Urothelium cell line (cell line): ENCODE results near the gene COMMD1.
"Not testable (repeated sequence)": the region's sequence is repeated elsewhere in the genome, so short reads cannot be mapped to it uniquely, and the experiment has no call there.

Experiments used
- DNase-seq: peaks from one replicate; pipeline ENCODE4 v3.0.0; 2011; ENCODE audit warnings: low spot score, mixed read lengths
- FAIRE-seq: peaks from 2 replicates; lab custom pipeline; 2011; peaks lifted over from hg19 to GRCh38; lab: Jason Lieb, UNC

Gene COMMD1

GRCh38 chr2:61962095-61962984 is 56.9 kb downstream of the COMMD1 start:
- FAIRE-seq, result peak; percentile 35
- DNase-seq, result no peak

DNA sequence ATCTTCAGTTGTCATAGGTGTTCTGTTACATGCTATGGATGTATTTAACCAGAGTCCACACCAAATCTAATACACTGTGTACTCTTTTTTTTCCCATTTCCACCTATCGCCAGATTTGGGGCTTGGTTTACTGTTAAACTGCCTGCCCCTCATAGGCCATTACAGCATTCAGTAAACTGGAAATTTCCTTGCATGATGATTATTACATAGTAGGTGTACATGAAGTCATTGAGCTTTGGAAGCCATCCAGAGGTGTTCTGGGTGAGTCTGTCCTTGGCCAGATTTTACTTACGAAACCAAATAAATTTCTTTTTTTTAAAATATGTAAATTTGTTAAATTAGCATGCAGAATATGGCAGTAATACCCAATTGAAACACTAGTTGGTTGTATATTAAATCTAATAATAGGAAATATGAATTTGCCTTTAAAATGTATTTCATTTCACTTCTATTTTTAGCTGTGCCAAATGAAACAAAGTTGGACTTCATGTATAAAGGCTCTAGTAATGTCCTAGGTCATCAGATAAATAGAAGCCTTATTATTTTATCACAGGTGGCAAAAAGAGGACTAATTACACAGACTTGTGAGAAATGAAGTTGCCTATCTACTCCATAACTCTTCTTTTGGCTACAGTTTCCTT is 60.7 kb downstream of the COMMD1 start:
- no peak for FAIRE-seq
- DNase-seq, result no peak

DNA sequence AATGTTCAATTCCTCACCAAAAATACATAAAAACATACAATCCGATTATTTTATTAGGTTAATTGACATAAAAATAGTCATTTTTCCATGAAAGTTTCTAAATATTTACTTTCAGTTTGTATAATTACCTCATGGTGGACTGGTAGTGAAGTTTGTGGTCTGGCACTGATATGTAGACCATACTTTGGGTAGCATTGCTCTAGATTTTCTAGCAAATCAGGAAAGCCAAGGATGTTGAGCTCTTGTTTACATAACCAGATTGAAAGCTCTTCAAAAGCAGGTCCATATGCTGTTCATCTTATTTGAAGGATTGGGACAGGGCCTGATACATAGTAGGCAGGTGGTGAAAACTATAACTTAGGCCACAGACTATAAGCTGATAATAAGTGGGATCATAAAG is 61.8 kb downstream of the COMMD1 start:
- no peak for DNase-seq
- FAIRE-seq, result no peak

GRCh38 chr2:61969376-61969775 is 63.9 kb downstream of the COMMD1 start:
- DNase-seq (no peak), FAIRE-seq (no peak)

- FAIRE-seq (no peak), DNase-seq (no peak)
Observed at GRCh38 chr2:61970807-61971556, 65.5 kb downstream of the COMMD1 start.

DNA sequence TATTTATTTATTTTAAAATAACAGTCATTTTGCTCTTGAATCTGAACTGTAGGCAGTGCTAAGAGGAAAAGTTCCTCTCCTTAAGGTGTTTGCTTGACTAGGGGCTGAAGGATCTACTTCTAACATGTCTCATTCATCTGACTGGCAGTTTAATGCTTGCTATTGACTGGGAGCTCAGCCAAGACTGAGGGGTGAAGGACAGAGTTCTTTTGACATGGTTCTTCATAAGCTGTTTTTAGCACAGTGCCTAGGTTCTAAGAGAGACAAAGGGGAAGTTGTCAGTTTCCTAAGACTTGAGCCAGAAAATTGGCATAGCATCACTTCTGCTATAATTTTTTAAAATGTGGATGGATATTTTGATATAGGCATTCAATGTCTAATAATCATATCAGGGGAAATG is 73.0 kb downstream of the COMMD1 start:
- FAIRE-seq, result no peak
- DNase-seq, result no peak

GRCh38 chr2:61980758-61981157 is 75.3 kb downstream of the COMMD1 start:
- no peak for DNase-seq
- no peak for FAIRE-seq

DNA sequence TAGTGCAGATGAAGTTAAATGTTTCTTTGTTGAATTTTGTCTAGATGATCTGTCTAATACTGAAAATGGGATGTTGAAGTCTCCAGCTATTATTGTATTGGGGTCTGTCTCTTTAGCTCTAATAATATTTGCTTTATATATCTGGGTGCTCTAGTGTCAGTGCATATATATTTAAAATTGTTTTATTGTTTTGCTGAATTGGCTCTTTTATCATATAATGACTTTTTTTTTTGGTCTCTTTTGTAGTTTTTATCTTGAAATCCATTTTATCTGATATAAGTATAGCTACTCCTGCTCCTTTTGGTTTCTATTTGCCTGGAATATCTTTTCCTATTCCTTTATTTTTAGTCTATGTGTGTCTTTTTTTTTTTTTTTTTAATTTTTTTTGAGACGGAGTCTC is 79.2 kb downstream of the COMMD1 start:
- no peak for FAIRE-seq
- DNase-seq, result no peak

DNA sequence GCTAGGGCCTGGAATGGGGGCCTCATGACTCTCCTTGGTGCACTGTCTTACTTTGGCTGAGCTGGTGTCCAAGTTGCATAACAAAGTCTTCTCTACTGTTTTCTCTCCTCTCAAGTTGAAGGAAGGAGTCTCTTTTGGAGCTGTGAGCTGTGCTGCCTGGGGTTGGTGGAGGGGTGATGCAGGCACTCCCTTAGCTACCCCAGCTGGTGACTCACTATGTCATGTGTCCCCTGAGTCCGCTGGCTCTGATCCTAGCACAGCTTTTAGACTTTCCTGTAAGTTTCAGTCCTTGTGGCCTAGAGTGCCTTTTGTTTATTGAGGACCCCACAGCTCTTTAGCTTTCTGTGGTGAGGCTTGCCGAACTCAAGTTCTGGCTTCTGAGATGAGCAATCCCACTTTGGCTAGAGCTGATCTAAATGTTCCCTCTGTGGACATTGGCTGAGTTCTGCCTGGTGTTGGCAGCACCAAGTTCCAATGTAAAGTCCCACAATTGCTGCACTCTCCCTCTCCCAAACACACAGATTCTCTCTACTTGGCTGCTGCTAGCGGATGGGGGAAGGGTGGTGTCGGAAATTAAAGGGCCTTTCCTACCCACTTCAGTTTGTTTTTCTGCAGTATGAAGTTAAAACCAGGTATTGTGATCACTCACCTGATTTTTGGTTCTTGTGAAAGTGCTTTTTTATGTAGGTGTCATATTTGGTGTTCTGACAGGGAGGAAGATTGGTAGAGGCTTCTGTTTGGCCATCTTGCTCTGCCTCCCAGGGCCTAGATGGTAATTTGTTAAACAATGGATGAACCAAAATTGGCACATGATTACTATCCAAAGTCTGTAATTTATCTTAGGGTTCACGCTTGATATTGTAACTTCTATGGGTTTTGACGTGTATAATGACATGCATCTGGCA is 83.2 kb downstream of the COMMD1 start:
- DNase-seq, result peak; percentile 15
- FAIRE-seq, result no peak

DNA sequence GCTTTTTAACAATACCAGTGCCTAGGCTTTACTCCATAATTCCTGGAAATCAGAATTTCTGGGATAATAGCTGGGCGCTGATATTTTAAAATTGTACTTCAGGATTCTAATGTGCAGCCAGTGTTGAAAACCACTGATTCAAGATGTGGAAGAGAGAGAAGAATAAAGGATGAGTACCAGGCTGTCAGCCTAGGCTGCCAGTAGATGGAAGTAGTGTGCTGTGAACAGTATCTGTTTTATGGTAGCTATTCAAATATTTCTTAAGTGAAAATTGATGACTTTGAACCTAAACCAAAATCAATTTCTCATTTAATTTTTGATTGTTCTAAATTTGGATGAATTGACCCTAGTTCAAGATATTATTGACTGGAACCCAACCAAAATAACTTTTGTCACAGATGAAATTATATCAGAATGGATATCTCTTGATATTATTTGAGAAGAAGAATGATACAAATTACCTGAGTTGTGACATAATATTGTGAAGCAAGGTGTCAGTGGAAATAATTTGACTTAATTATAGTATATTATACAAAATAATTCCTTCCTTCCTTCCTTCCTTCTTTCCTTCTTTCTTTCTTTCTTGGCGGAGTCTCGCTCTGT is 88.0 kb downstream of the COMMD1 start:
- DNase-seq (peak; percentile 38), FAIRE-seq (no peak)

DNA sequence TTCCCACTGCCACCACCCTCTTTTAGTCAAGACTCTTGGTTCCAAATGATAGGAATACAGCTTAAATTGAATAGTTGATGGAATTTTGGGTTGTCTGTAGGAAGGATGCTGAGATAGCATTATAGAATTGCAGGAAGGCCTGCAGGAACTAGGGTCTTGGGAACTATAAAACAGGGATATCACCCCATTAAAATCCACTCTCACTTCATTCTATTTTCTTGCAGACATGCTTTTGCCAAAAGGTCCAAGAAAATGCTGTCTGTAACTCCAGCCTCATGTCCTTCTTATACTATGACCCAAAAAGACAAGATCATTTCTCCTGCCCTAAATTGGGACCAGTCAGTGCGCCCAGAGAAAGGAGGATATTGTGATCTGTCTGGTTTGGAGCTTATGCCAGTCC is 89.1 kb downstream of the COMMD1 start:
- DNase-seq (no peak), FAIRE-seq (no peak)

GRCh38 chr2:61995065-61995464 is 89.6 kb downstream of the COMMD1 start:
- DNase-seq, result no peak
- no peak for FAIRE-seq

GRCh38 chr2:61995515-61995914 is 90.0 kb downstream of the COMMD1 start:
- FAIRE-seq, result no peak

DNA sequence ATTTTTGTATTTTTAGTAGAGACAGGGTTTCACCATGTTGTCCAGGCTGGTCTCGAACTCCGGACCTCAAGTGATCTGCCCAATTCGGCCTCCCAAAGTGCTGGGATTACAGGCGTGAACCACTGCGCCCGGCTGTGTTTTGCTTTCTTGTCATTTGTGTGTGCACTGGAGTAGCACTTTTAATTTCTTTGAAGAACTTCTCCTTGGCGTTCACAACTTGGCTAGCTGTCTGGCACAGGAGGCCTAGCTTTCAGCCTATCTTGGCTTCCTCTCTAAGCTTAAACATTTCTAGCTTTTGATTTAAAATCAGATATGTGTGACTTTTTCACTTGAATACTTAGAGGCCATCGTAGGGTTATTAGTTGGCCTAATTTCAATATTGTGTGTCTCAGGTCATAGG is 93.0 kb downstream of the COMMD1 start:
- FAIRE-seq, result no peak
- DNase-seq, result no peak

More at GRCh38 chr2:61995515-61995914, 90.0 kb downstream of the COMMD1 start:
- DNase-seq, result no peak

DNA sequence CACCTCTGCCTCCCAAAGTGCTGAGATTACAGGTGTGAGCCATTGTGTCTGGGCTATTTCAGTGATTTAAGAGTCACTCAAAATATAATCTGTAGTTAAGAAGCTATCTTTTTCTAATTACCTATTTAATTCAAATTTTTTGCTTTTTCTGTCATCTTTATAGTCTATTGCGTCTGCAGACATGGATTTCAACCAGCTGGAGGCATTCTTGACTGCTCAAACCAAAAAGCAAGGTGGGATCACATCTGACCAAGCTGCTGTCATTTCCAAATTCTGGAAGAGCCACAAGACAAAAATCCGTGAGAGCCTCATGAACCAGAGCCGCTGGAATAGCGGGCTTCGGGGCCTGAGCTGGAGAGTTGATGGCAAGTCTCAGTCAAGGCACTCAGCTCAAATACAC is 95.1 kb downstream of the COMMD1 start:
- FAIRE-seq (no peak), DNase-seq (no peak)

DNA sequence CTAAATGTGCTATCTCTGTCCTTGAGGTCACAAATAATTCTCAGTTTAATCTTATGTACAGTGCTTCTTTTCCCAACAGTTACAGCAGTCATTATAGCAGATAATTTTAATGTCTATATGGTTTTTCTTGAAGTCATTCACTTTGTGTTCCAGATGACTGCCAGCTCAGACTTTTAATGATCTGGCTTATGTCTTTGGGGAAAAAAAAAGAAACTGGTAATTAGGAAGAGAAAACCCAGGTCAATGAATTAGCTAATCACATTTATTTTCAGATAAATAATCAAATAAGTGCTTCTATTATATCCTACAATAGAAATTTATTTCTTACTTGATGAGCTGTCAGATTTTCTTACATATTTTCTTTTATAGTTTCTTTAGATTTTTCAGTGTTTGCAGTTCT is 96.0 kb downstream of the COMMD1 start:
- FAIRE-seq (no peak), DNase-seq (no peak)

DNA sequence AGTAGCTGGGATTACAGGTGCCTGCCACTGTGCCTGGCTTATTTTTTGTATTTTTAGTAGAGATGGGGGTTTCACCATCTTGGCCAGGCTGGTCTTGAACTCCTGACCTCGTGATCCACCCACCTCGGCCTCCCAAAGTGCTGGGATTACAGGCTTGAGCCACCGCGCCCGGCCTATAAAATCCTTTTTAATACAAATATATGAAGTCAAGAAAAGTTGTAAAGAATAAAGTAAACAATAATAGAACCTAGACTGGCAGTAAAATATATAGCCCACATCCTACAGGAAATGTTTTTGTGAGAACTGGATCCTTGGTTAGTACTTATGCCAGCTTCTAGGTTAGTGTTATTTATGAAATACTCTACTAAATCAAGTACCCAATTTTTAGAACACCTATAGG is 99.0 kb downstream of the COMMD1 start:
- FAIRE-seq, DNase-seq: not testable (repeated sequence)

- FAIRE-seq (no peak), DNase-seq (no peak)
Observed at GRCh38 chr2:62007555-62007954, 102.1 kb downstream of the COMMD1 start.

DNA sequence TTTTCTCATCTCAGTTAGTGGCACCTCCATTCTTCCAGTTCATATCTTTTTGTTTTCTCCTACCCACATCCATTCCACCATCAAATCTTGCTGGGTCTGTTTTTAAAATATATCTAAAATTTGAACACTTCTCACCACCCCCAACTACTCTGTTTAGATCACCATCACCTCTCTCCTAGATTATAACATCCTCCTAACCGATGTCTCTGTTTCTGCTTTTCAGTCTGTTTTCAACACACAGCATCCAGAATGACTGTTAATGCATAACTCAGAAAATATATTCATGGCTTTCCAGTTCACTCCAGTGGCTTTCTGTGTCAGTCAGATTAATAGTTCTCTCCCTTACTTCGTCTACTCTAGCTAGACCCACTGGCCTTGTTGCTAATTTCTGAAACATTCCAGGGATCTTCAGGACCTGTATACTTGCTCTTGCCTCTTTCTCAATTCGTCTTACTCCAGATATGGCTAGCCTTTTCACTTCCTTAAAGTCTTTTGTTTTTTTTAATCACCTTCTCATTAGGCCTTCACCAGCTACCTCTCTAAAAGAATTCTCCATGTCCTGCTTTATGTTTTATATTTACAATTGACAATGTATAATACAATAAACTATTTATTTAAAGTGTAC is 105.3 kb downstream of the COMMD1 start:
- no peak for FAIRE-seq
- DNase-seq, result no peak

GRCh38 chr2:62013641-62014040 is 108.2 kb downstream of the COMMD1 start:
- no peak for FAIRE-seq
- DNase-seq, result no peak
